ENCODE data around the gene TIMM8B.

The TIMM8B gene

GRCh38 chr11:112086422-112087191 is at the start of gene TIMM8B, which contains the start of gene SDHD:
Gene TIMM8B, minus strand, starts transcription at chr11:112086756. Its CDS starts 33 bp downstream, at chr11:112086723.
Gene SDHD, plus strand, starts transcription at chr11:112086873. Its CDS starts 35 bp downstream, at chr11:112086908.
- DNase-seq: peak; percentile 94 to 98
- H3K27me3 ChIP-seq: no peaks in the 10 kb centered on the region
- H3K27ac ChIP-seq: peak within 1 kb of the TSS; percentile 76 to 83
- intact Hi-C loops (cut with DNase I; ENCODE audit: low total_unique reads): loop anchor here (5.0 kb wide), 1 partner anchor 204 kb away; no protein-coding TSS in a partner anchor
- peaks cover 54 to 66% (median 64%) of the 10 kb centered on the region in 3 donors for H3K36me3 ChIP-seq
- peak; percentile 27 to 32 for TF ChIP-seq CTCF (IDR thresholded peaks at IDR 0.05)
- peak within 1 kb of the TSS; percentile 75 to 82 for H3K4me3 ChIP-seq
- H3K4me1 ChIP-seq: peaks cover 0 to 33% (median 24%) of the 10 kb centered on the region in 4 donors
- H3K9me3 ChIP-seq: no peaks in the 10 kb centered on the region

GRCh38 chr11:112134473-112134872 is 47.9 kb upstream of the TIMM8B start:
- TF ChIP-seq CTCF (IDR thresholded peaks at IDR 0.05): no peak
- intact Hi-C loops (cut with DNase I; ENCODE audit: low total_unique reads): no loop called here
- Histone ChIP-seq H3K4me1 (no peaks in the 10 kb centered on the region), H3K36me3 (no peaks in the 10 kb centered on the region), H3K27me3 (no peaks in the 10 kb centered on the region), H3K4me3 (no peak overlapping the region), H3K9me3 (no peaks in the 10 kb centered on the region), H3K27ac (no peak overlapping the region)
- DNase-seq: no peak

GRCh38 chr11:112132737-112133136 is 46.2 kb upstream of the TIMM8B start:
- Histone ChIP-seq H3K36me3 (no peaks in the 10 kb centered on the region), H3K27ac (no peak overlapping the region), H3K4me1 (no peaks in the 10 kb centered on the region), H3K9me3 (no peaks in the 10 kb centered on the region), H3K4me3 (no peak overlapping the region), H3K27me3 (no peaks in the 10 kb centered on the region)
- no peak for DNase-seq
- TF ChIP-seq CTCF (IDR thresholded peaks at IDR 0.05): no peak
- intact Hi-C loops (cut with DNase I; ENCODE audit: low total_unique reads): no loop called here

- no peaks in the 10 kb centered on the region for H3K36me3 ChIP-seq
- DNase-seq: peak in 1 of 2 donors; percentile 47
- no peak for TF ChIP-seq CTCF (IDR thresholded peaks at IDR 0.05)
- no peaks in the 10 kb centered on the region for H3K27me3 ChIP-seq
- H3K4me1 ChIP-seq: no peaks in the 10 kb centered on the region
- no peak overlapping the region for H3K27ac ChIP-seq
- no peaks in the 10 kb centered on the region for H3K9me3 ChIP-seq
- no peak overlapping the region for H3K4me3 ChIP-seq
- intact Hi-C loops (cut with DNase I; ENCODE audit: low total_unique reads): no loop called here
Measured at GRCh38 chr11:112129656-112130055, 43.1 kb upstream of the TIMM8B start.

- Histone ChIP-seq H3K9me3 (no peaks in the 10 kb centered on the region), H3K36me3 (no peaks in the 10 kb centered on the region), H3K27me3 (no peaks in the 10 kb centered on the region), H3K4me1 (no peaks in the 10 kb centered on the region), H3K27ac (no peak overlapping the region), H3K4me3 (no peak overlapping the region)
- intact Hi-C loops (cut with DNase I; ENCODE audit: low total_unique reads): no loop called here
- DNase-seq: peak in 1 of 2 donors; percentile 76
- TF ChIP-seq CTCF (IDR thresholded peaks at IDR 0.05): no peak
Measured at GRCh38 chr11:112128483-112129121, 42.0 kb upstream of the TIMM8B start.
